ENCODE results near the gene KDM3A.

- TF ChIP-seq CREM (CRISPR knock-in tag; IDR thresholded peaks at IDR 0.05): no peak
- no peak for TF ChIP-seq CTCF (IDR thresholded peaks at IDR 0.05)
- no peak for TF ChIP-seq ZSCAN18 (CRISPR knock-in tag; IDR thresholded peaks at IDR 0.05)
- no peak for TF ChIP-seq ZBTB43 (CRISPR knock-in tag; IDR thresholded peaks at IDR 0.05)
- TF ChIP-seq MAX (CRISPR knock-in tag; IDR thresholded peaks at IDR 0.05): no peak
- TF ChIP-seq AFF4 (CRISPR knock-in tag; IDR thresholded peaks at IDR 0.05; ENCODE audit: borderline replicate concordance): no peak
- TF ChIP-seq ATF6 (CRISPR knock-in tag; IDR thresholded peaks at IDR 0.05): no peak
- TF ChIP-seq ATF2 (CRISPR knock-in tag; IDR thresholded peaks at IDR 0.05; ENCODE audit: borderline replicate concordance, low read depth): no peak
- TF ChIP-seq FOXP4 (CRISPR knock-in tag; IDR thresholded peaks at IDR 0.05): no peak
- no peak for TF ChIP-seq MXD4 (CRISPR knock-in tag; IDR thresholded peaks at IDR 0.05; ENCODE audit: borderline replicate concordance)
- TF ChIP-seq JUN (CRISPR knock-in tag; IDR thresholded peaks at IDR 0.05): no peak
- TF ChIP-seq USF2 (CRISPR knock-in tag; IDR thresholded peaks at IDR 0.05): no peak
- no peak for TF ChIP-seq NR1H2 (CRISPR knock-in tag; IDR thresholded peaks at IDR 0.05)
- TF ChIP-seq KAT7 (CRISPR knock-in tag; IDR thresholded peaks at IDR 0.05; ENCODE audit: borderline replicate concordance): no peak
Observed at GRCh38 chr2:86398500-86399474, 42.4 kb upstream of the KDM3A start.

All from WTC11 (cell line).